ENCODE measurements around the gene PEA15.

Gene PEA15

GRCh38 chr1:160244209-160244608 lies 39.0 kb downstream of the PEA15 start:
- DNase-seq, result no peak

- no peak for DNase-seq
Observed at GRCh38 chr1:160245434-160245833, 40.2 kb downstream of the PEA15 start.

- no peak for DNase-seq
Observed at GRCh38 chr1:160247053-160247452, 41.9 kb downstream of the PEA15 start.

GRCh38 chr1:160251011-160251410 lies 45.8 kb downstream of the PEA15 start:
- DNase-seq, result no peak

GRCh38 chr1:160251687-160252526 lies 46.7 kb downstream of the PEA15 start:
- no peak for DNase-seq

GRCh38 chr1:160255781-160256300 lies 50.7 kb downstream of the PEA15 start:
- no peak for DNase-seq

- no peak for DNase-seq
Observed at GRCh38 chr1:160256396-160257046, 51.3 kb downstream of the PEA15 start.

- no peak for DNase-seq
Observed at GRCh38 chr1:160257411-160258015, 52.3 kb downstream of the PEA15 start.

- DNase-seq, result no peak
Observed at GRCh38 chr1:160258177-160258798, 53.1 kb downstream of the PEA15 start.

GRCh38 chr1:160260406-160261382 lies 55.5 kb downstream of the PEA15 start:
- peak in 1 of 2 experiments; percentile 13 for DNase-seq

- DNase-seq, result peak; percentile 42 to 69
Observed at GRCh38 chr1:160261556-160261892, 56.3 kb downstream of the PEA15 start.

- peak; percentile 99 to 100 for DNase-seq
Observed at GRCh38 chr1:160261893-160262794, 57.0 kb downstream of the PEA15 start, which contains the start of gene DCAF8. TSS of gene DCAF8 (minus strand) at chr1:160262549. CDS start at chr1:160244008, 18,541 bp downstream.

- DNase-seq, result no peak
Observed at GRCh38 chr1:160264795-160265307, 59.7 kb downstream of the PEA15 start.

Measured in NCI-H187 (cell line).